Measurements from ENCODE around the gene TBC1D19.
"Not testable (repeated sequence)": the region's sequence is repeated elsewhere in the genome, so short reads cannot be mapped to it uniquely, and the experiment has no call there.

TBC1D19 gene

DNA sequence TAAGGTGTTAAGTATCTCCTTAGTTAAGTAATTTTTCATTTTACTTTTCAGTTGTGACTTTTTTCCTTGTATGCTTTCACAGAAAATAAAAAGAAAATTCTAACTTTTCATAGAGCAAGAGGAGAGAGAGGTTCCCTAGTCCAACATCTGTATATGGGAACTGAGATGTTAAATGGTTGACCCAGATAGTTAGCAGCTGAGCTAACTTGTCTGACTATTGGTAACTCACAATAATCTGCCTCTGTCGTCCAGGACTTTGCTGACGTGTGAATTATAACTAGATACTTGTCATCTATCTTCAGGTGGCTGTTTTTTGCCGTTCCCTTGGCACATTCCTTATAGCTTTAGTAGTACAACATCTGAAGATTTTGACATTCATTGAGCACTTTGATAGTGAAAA, 29.9 kb downstream of the TBC1D19 start:
- Histone ChIP-seq H3K4me1 (peaks cover 0 to 13% (median 4%) of the 10 kb centered on the region in 10 experiments; a peak in 6 of 20 replicates), H3K9me3 (replicated peaks in 1 of 11) (peaks cover 0 to 3% (median 0%) of the 10 kb centered on the region in 11 experiments; a peak in 2 of 22 replicates), H3K4me3 (no peak overlapping the region), H3K27me3 (no peaks in the 10 kb centered on the region), H3K27ac (no peak overlapping the region), H4K20me1 (no peaks in the 10 kb centered on the region), H3K9ac (no peak overlapping the region), H3K36me3 (0 out of 22 replicates have a peak, but pooled peaks cover 0 to 7% (median 0%) of the 10 kb centered on the region in 11 experiments), H3K4me2 (no peak overlapping the region)
- TF ChIP-seq Cebpa-rat (IDR thresholded peaks at IDR 0.05) = no peak

DNA sequence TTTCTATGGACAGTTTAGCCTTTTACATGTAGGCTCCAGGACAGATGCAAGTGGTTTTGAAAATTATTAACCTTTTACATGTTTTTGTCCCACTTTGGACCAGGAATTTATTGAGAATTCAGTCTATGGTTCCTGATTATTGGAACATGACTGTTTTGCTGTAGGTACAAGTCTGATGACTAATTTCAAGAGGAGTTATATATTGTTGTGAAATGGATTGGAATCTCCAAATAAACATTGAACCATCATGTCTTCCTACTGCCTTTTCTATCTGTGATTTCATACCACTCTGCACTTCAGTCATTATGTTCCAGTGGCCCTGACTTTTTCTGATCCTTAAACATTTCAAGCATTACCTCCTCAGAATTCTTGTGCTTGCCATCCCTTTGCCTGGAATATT, 35.9 kb downstream of the TBC1D19 start:
- Histone ChIP-seq H3K27ac (no peak overlapping the region), H3K4me3 (no peak overlapping the region), H3K36me3 (peaks cover 0 to 12% (median 0%) of the 10 kb centered on the region in 11 experiments; a peak in 1 of 22 replicates), H4K20me1 (no peaks in the 10 kb centered on the region), H3K4me2 (no peak overlapping the region), H3K9ac (no peak overlapping the region), H3K4me1 (peaks cover 0 to 24% (median 6%) of the 10 kb centered on the region in 10 experiments; a peak in 11 of 20 replicates), H3K27me3 (no peaks in the 10 kb centered on the region), H3K9me3 (replicated peaks in 1 of 11) (0 out of 22 replicates have a peak, but pooled peaks cover 0 to 4% (median 0%) of the 10 kb centered on the region in 11 experiments)
- no peak for TF ChIP-seq Cebpa-rat (IDR thresholded peaks at IDR 0.05)

DNA sequence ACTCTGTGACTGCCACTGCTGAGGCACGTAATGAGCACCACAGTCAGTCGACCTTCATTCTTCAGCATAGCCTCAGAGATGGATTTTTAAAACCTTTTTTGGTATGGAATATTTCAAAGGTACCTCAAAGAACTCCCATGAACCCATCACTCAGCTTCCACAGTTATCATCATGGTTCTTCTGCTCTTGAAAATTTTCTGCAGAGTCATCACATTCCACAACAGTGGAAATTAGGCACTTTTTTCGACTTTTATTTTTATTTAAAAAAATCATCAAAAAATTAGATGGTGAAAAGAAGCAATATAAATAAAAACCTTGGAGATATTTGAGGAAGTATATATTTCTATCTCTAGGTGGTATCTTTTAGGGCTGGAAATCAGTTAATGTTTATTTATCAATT, 37.5 kb downstream of the TBC1D19 start:
- TF ChIP-seq Cebpa-rat (IDR thresholded peaks at IDR 0.05) = no peak
- H4K20me1 ChIP-seq = no peaks in the 10 kb centered on the region
- no peaks in the 10 kb centered on the region for H3K27me3 ChIP-seq
- no peak overlapping the region for H3K27ac ChIP-seq
- H3K4me2 ChIP-seq = no peak overlapping the region
- H3K4me1 ChIP-seq = peaks cover 0 to 35% (median 6%) of the 10 kb centered on the region in 10 experiments; a peak in 11 of 20 replicates
- no peak overlapping the region for H3K4me3 ChIP-seq
- 0 out of 22 replicates have a peak, but pooled peaks cover 0 to 4% (median 0%) of the 10 kb centered on the region in 11 experiments for H3K9me3 ChIP-seq (replicated peaks in 1 of 11)
- H3K9ac ChIP-seq = no peak overlapping the region
- H3K36me3 ChIP-seq = peaks cover 0 to 9% (median 0%) of the 10 kb centered on the region in 11 experiments; a peak in 1 of 22 replicates

DNA sequence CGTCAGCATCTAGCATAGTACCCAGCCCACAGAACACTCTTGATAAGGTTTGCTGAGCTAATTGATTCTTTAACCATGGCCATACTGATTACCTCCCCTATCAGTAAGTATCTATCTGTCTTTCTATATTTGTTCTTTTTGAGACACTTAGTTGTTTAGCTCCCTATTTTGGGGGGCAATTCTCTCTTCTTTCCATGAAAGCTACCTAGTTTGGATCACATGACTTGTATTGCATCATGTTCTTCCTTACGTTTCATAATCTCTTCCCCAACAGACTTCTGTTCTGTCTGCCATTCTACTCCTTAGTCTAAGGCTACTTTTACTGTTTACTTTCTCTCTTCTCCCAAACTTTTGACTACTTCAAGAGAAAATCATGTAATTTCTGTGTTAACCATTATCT, 39.0 kb downstream of the TBC1D19 start:
- H3K4me1 ChIP-seq = peaks cover 0 to 35% (median 6%) of the 10 kb centered on the region in 10 experiments; a peak in 11 of 20 replicates
- 0 out of 22 replicates have a peak, but pooled peaks cover 0 to 4% (median 0%) of the 10 kb centered on the region in 11 experiments for H3K9me3 ChIP-seq (replicated peaks in 1 of 11)
- no peak overlapping the region; a peak in 1 of 22 replicates for H3K9ac ChIP-seq
- H3K27ac ChIP-seq = peak overlapping the region in 3 of 11 experiments; percentile 14 to 48 (median 47); a peak in 4 of 22 replicates
- peak overlapping the region in 5 of 11 experiments; percentile 2 to 54 (median 21); a peak in 6 of 22 replicates for H3K4me2 ChIP-seq
- H3K27me3 ChIP-seq = no peaks in the 10 kb centered on the region
- no peaks in the 10 kb centered on the region for H4K20me1 ChIP-seq
- peaks cover 0 to 8% (median 0%) of the 10 kb centered on the region in 11 experiments; a peak in 1 of 22 replicates for H3K36me3 ChIP-seq
- 0 out of 22 replicates have a peak, but pooled peaks of 1 of the 11 experiments have one; percentile 22 for TF ChIP-seq Cebpa-rat (IDR thresholded peaks at IDR 0.05)
- no peak overlapping the region for H3K4me3 ChIP-seq

DNA sequence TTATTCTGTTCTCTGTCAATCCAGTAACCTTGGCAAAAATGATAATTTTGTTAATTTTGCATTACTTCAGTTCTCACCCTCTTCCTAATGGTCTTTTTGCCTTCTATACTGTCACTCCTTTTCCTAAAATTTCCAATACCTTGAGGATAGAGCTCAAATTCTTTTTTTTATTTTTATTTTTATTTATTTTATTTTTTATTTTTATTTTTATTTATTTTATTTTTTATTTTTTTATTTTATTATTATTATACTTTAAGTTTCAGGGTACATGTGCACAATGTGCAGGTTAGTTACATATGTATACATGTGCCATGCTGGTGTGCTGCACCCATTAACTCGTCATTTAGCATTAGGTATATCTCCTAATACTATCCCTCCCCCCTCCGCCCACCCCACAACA, 42.8 kb downstream of the TBC1D19 start:
- not testable (repeated sequence) for H3K9ac ChIP-seq; H4K20me1 ChIP-seq; H3K4me2 ChIP-seq; H3K27me3 ChIP-seq; H3K9me3 ChIP-seq (replicated peaks in 1 of 11); H3K27ac ChIP-seq; H3K36me3 ChIP-seq; H3K4me3 ChIP-seq
- peaks cover 0 to 35% (median 6%) of the 10 kb centered on the region in 10 experiments; a peak in 11 of 20 replicates for H3K4me1 ChIP-seq

DNA sequence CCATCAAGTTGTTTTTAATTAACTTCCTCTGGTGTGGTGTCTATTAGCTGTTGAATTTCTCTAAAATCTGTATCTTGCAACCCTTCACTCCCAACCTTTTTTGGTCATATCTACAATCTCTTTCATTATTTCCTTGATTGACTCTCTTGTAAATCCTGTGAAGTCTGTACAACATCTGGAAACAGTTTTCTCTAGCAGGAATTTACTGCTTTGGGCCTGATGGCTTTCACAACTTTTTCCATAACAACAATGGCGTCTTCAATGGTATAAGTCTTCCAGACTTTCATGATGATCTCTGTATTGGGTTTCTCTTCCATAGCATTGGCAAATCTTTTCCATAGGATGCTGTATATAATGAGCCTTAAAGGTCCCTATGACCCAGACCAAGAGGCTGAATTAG, 49.0 kb downstream of the TBC1D19 start:
- Histone ChIP-seq H3K27me3 (no peaks in the 10 kb centered on the region), H3K9ac (no peak overlapping the region), H3K4me2 (no peak overlapping the region), H3K4me1 (no peaks in the 10 kb centered on the region), H4K20me1 (no peaks in the 10 kb centered on the region), H3K27ac (no peak overlapping the region), H3K36me3 (peaks cover 0 to 8% (median 1%) of the 10 kb centered on the region in 11 experiments; a peak in 5 of 22 replicates), H3K4me3 (no peak overlapping the region), H3K9me3 (replicated peaks in 1 of 11) (peaks cover 0 to 8% (median 0%) of the 10 kb centered on the region in 11 experiments; a peak in 3 of 22 replicates)
- no peak for TF ChIP-seq Cebpa-rat (IDR thresholded peaks at IDR 0.05)

DNA sequence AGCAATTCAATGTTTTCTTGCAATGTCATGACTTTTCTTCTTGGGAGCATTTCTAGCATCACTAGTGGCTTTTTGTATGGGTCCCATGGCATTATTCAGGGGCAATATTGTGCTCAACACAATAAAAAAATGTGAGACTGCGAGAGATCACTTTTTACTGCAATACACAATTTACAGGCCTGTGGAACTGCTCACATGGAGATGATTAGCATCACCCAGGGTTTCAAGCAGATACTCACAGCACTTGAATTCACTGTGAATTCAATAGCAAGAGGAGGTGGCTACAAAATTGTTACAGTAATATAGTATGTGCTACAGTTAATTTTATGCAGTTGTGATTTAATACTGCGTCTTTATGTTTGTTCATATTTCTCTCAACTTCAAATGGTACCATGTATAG, 50.4 kb downstream of the TBC1D19 start:
- no peak overlapping the region for H3K4me3 ChIP-seq
- no peak overlapping the region for H3K27ac ChIP-seq
- no peaks in the 10 kb centered on the region for H3K27me3 ChIP-seq
- H4K20me1 ChIP-seq = no peaks in the 10 kb centered on the region
- no peak for TF ChIP-seq Cebpa-rat (IDR thresholded peaks at IDR 0.05)
- H3K4me2 ChIP-seq = no peak overlapping the region
- H3K36me3 ChIP-seq = peaks cover 0 to 21% (median 9%) of the 10 kb centered on the region in 11 experiments; a peak in 10 of 22 replicates
- no peaks in the 10 kb centered on the region for H3K4me1 ChIP-seq
- peaks cover 0 to 8% (median 0%) of the 10 kb centered on the region in 11 experiments; a peak in 3 of 22 replicates for H3K9me3 ChIP-seq (replicated peaks in 1 of 11)
- H3K9ac ChIP-seq = no peak overlapping the region

DNA sequence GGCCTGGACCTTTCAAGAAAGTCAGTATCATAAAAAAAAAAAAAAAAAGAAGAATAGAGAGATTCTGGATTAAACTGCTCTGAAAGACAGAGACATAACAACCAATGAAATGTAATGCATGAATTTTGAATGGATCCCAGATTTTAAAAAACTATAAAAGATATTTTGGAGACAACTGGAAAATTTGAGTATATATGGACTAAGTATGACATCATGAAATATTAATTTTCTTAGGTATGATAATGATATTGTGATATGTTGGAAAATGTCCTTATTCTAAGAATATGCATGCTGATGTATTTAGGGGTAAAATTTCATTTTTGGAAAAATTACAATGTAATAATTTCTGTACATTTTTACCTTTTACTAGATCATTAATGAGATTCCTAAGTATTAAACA, 52.6 kb downstream of the TBC1D19 start:
- Histone ChIP-seq H3K4me3 (no peak overlapping the region), H3K4me1 (no peaks in the 10 kb centered on the region), H3K27me3 (no peaks in the 10 kb centered on the region), H4K20me1 (no peaks in the 10 kb centered on the region), H3K27ac (no peak overlapping the region), H3K36me3 (peaks cover 9 to 36% (median 23%) of the 10 kb centered on the region in 11 experiments; a peak in 19 of 22 replicates), H3K9me3 (replicated peaks in 1 of 11) (peaks cover 0 to 22% (median 11%) of the 10 kb centered on the region in 11 experiments; a peak in 19 of 22 replicates), H3K4me2 (no peak overlapping the region), H3K9ac (no peak overlapping the region)
- TF ChIP-seq Cebpa-rat (IDR thresholded peaks at IDR 0.05) = no peak

DNA sequence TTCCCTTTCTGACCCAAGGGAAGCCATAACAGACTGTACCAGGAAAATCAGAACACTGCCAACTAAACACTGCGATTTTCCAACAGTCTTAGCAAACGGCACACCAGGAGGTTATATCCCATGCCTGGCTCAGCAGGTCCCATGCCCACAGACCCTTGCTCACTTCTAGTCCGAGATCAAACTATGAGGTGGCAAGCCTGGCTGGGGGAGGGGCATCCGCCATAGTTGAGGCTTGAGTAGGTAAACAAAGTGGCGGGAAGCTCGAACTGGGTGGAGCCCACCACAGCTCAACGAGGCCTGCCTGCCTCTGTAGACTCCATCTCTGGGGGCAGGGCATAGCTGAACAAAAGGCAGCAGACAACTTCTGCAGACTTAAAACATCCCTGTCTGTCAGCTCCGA, 56.8 kb downstream of the TBC1D19 start:
- not testable (repeated sequence) for H4K20me1 ChIP-seq, H3K4me2 ChIP-seq, H3K27me3 ChIP-seq, H3K4me1 ChIP-seq, H3K4me3 ChIP-seq, H3K27ac ChIP-seq, H3K9ac ChIP-seq
- H3K9me3 ChIP-seq (replicated peaks in 1 of 11) = peaks cover 0 to 20% (median 11%) of the 10 kb centered on the region in 11 experiments; a peak in 18 of 22 replicates
- peaks cover 9 to 41% (median 23%) of the 10 kb centered on the region in 11 experiments; a peak in 19 of 22 replicates for H3K36me3 ChIP-seq
